NCI-H446 (cell line): ENCODE data around the gene PRCP.

ENCODE experiments used
- DNase-seq, 2 experiments: peaks; one replicate each; lab custom pipeline; 2025; lab: John Stamatoyannopoulos, UW

PRCP gene

GRCh38 chr11:82782825-82783374, 117.3 kb downstream of the PRCP start:
- no peak for DNase-seq

- no peak for DNase-seq
Measured at GRCh38 chr11:82778776-82779175, 121.5 kb downstream of the PRCP start.

GRCh38 chr11:82776377-82776776, 123.9 kb downstream of the PRCP start:
- peak in 1 of 2 experiments; percentile 27 for DNase-seq

GRCh38 chr11:82775736-82776346, 124.4 kb downstream of the PRCP start:
- peak; percentile 62 to 79 for DNase-seq

DNA sequence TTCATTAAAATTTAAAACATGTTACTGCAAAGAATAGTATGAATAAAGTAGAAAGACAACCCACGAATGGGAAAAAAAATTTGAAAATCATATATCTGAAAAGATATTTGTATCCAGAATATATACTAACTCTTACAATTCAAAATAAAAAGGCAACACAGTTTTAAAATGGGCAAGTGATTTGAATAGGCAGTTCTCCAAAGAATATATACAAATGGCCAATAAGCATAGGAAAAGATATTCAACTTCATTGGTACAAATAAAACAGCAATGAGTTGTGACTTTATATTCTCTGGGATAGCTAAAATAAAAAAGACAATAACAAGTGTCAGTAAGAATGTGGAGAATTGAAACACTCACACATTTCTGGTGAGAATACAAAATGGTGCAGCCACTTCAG, 125.0 kb downstream of the PRCP start:
- no peak for DNase-seq
